ENCODE data around the gene CDON. TPM values are rescaled to one million over a fixed set of nuclear protein-coding genes. Genes with fewer than 3 reads are reported as not detected.

The CDON gene
- 1 to 10 TPM; 5.6 to 7.3 TPM for total RNA-seq

- H3K27me3 ChIP-seq: no peaks in the 10 kb centered on the region
- intact Hi-C loops (cut with DNase I): no loop called here
- H3K36me3 ChIP-seq (replicated peaks in 1 of 2; ENCODE audit: insufficient read depth in 1 of 2, low read depth in 2 of 2): no peaks in the 10 kb centered on the region
- ATAC-seq: peak; percentile 95
- H3K4me3 ChIP-seq: peak within 1 kb of the TSS; percentile 19 to 54
- peak; percentile 94 to 97 (median 96) for DNase-seq
- no peaks in the 10 kb centered on the region for H3K9me3 ChIP-seq
- H3K4me1 ChIP-seq: peaks cover 14% of the 10 kb centered on the region
- peak within 1 kb of the TSS; percentile 69 to 88 (median 85) for H3K27ac ChIP-seq
- WGBS, 2 donors: 0 to 1% methylated on average over 21 to 69 of the region's 82 CpGs
- TF ChIP-seq, protein P1, sequence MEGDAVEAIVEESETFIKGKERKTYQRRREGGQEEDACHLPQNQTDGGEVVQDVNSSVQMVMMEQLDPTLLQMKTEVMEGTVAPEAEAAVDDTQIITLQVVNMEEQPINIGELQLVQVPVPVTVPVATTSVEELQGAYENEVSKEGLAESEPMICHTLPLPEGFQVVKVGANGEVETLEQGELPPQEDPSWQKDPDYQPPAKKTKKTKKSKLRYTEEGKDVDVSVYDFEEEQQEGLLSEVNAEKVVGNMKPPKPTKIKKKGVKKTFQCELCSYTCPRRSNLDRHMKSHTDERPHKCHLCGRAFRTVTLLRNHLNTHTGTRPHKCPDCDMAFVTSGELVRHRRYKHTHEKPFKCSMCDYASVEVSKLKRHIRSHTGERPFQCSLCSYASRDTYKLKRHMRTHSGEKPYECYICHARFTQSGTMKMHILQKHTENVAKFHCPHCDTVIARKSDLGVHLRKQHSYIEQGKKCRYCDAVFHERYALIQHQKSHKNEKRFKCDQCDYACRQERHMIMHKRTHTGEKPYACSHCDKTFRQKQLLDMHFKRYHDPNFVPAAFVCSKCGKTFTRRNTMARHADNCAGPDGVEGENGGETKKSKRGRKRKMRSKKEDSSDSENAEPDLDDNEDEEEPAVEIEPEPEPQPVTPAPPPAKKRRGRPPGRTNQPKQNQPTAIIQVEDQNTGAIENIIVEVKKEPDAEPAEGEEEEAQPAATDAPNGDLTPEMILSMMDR (IDR thresholded peaks at IDR 0.05): peak in 4 of 7 experiments; percentile 8 to 50 (median 28)
- TF ChIP-seq POLR2A (IDR thresholded peaks at IDR 0.05): peak in 1 of 3 donors; percentile 34
These were observed at the start of gene CDON for GRCh38 chr11:126062679-126063506. Gene CDON, minus strand, starts transcription at chr11:126062866. Its CDS starts 39,390 bp downstream, at chr11:126023476.

GRCh38 chr11:126111458-126112116, 48.9 kb upstream of the CDON start:
- Histone ChIP-seq H3K9me3 (no peaks in the 10 kb centered on the region), H3K36me3 (replicated peaks in 1 of 2; ENCODE audit: insufficient read depth in 1 of 2, low read depth in 2 of 2) (no peaks in the 10 kb centered on the region), H3K27ac (no peak overlapping the region), H3K27me3 (no peaks in the 10 kb centered on the region), H3K4me1 (peaks cover 39% of the 10 kb centered on the region), H3K4me3 (no peak overlapping the region)
- 82 to 88% methylated on average over 8 of the region's 8 CpGs for WGBS, 2 donors
- intact Hi-C loops (cut with DNase I): no loop called here
- TF ChIP-seq, protein P1 (IDR thresholded peaks at IDR 0.05): no peak
- TF ChIP-seq POLR2A (IDR thresholded peaks at IDR 0.05): no peak
- DNase-seq (no peak), ATAC-seq (no peak)

- DNase-seq: no peak
- Histone ChIP-seq H3K4me3 (no peak overlapping the region), H3K27me3 (no peaks in the 10 kb centered on the region), H3K4me1 (peaks cover 24% of the 10 kb centered on the region), H3K9me3 (no peaks in the 10 kb centered on the region), H3K36me3 (replicated peaks in 1 of 2; ENCODE audit: insufficient read depth in 1 of 2, low read depth in 2 of 2) (no peaks in the 10 kb centered on the region), H3K27ac (no peak overlapping the region)
- no peak for TF ChIP-seq POLR2A (IDR thresholded peaks at IDR 0.05)
- TF ChIP-seq, protein P1 (IDR thresholded peaks at IDR 0.05): no peak
- 72 to 86% methylated on average over 6 to 10 of the region's 10 CpGs for WGBS, 2 donors
- ATAC-seq: no peak
- intact Hi-C loops (cut with DNase I): no loop called here
These were observed 47.5 kb upstream of the CDON start for GRCh38 chr11:126109941-126110731.

DNA sequence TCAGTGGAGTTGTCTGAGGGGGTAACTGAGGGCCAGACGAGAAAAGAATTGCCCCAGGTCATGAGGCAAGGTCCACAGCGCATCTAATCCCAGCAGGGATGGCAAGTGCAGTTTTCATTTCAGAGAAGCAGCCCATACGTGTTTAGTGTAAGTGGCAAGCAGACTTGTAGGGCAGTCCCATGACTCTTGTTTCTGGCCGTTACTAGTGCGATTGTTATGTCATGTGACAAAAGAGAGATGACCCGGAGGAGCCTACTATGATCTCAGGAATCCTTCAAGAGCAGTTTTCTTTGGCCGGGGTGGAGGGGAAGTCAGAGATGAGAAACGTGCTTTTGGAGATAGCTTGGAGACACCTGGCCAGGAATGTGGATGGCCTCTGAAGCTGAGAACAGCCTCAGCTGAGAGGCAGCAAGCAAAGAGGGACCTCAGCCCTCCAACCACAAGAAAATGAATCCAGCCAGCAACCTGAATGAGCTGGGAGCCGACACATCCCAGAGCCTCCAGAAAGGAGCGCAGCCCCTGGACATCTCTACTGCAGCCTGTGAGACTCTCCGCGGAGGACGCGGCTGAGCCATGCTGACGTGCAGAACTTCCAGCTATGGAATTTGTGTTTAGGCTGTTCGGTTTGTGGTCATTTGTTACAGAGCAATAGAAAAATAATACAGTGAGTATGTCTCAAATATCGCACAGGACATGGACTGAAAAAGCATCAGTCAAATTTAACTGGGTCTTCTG, 44.1 kb upstream of the CDON start:
- Histone ChIP-seq H3K27me3 (no peaks in the 10 kb centered on the region), H3K9me3 (no peaks in the 10 kb centered on the region), H3K4me1 (peaks cover 16% of the 10 kb centered on the region), H3K4me3 (no peak overlapping the region), H3K27ac (no peak overlapping the region), H3K36me3 (replicated peaks in 1 of 2; ENCODE audit: insufficient read depth in 1 of 2, low read depth in 2 of 2) (no peaks in the 10 kb centered on the region)
- 80 to 83% methylated on average over 15 to 17 of the region's 17 CpGs for WGBS, 2 donors
- ATAC-seq: no peak
- intact Hi-C loops (cut with DNase I): no loop called here
- no peak for TF ChIP-seq POLR2A (IDR thresholded peaks at IDR 0.05)
- TF ChIP-seq, protein P1 (IDR thresholded peaks at IDR 0.05): no peak
- DNase-seq: no peak

All from body of pancreas (tissue), 4 donors.